PC-9 (cell line): ENCODE data around the gene FIGN. TPM values are rescaled to one million over a fixed set of nuclear protein-coding genes. Genes with fewer than 3 reads are reported as not detected.

Experiments used
- BruUV-seq: library from RNA; stranded (reverse); fragments of 400-500 nt; replicated peaks from 2 replicates; lab custom pipeline; 2021; lab: Mats Ljungman, UMichigan
- CTCF ChIA-PET: fragments of 300-600 bp; sonication (Branson Sonifier 250); formaldehyde crosslinking; loops from one replicate; lab custom pipeline; 2022; ENCODE audit warnings: antibody characterized with exemption; lab: Charles Lee
- POLR2A ChIA-PET: fragments of 300-600 bp; sonication (Branson Sonifier 250); formaldehyde crosslinking; loops from one replicate; lab custom pipeline; 2022; ENCODE audit warnings: antibody characterized with exemption; ENCODE audit not compliant: unreplicated experiment; lab: Charles Lee
- DNase-seq, 2 experiments: peaks; one replicate each; pipeline versions ENCODE4 v3.0.0 to v3.0.0-alpha.2; 2015 to 2022; ENCODE audit warnings: mixed read lengths in 1 of 2
- H2AFZ ChIP-seq: fragments of 200-600 bp; sonication (generic); 2 replicates; pipeline ENCODE4 v1.8.1; 2017; ENCODE audit warnings: antibody characterized with exemption
- H3F3A ChIP-seq: fragments of 200-600 bp; sonication (generic); 2 replicates; pipeline ENCODE4 v1.8.1; 2017; ENCODE audit warnings: antibody characterized with exemption, mild to moderate bottlenecking, low read depth; ENCODE audit not compliant: insufficient read depth
- H3K27ac ChIP-seq: fragments of 200-600 bp; sonication (generic); 2 replicates; pipeline ENCODE4 v1.6.1; 2016; ENCODE audit warnings: mixed run types
- H3K27me3 ChIP-seq: fragments of 200-600 bp; sonication (generic); 2 replicates; pipeline ENCODE4 v1.6.1; 2016; ENCODE audit warnings: low read depth, mixed run types; ENCODE audit not compliant: insufficient read depth
- H3K36me3 ChIP-seq: fragments of 200-600 bp; sonication (generic); 2 replicates; pipeline ENCODE4 v1.6.1; 2016; ENCODE audit warnings: low read depth, mixed run types
- H3K4me1 ChIP-seq: fragments of 200-600 bp; sonication (generic); replicated peaks from 2 replicates; pipeline ENCODE4 v1.6.1; 2016; ENCODE audit warnings: mixed run types; ENCODE audit not compliant: insufficient read depth
- H3K4me2 ChIP-seq: fragments of 200-600 bp; sonication (generic); 2 replicates; pipeline ENCODE4 v1.6.1; 2017; ENCODE audit warnings: mixed run types
- H3K4me3 ChIP-seq: fragments of 200-600 bp; sonication (generic); 2 replicates; pipeline ENCODE4 v1.6.1; 2016; ENCODE audit warnings: mixed run types
- H3K79me2 ChIP-seq: fragments of 200-600 bp; sonication (generic); 2 replicates; pipeline ENCODE4 v1.6.1; 2017; ENCODE audit warnings: low read depth, mixed run types
- H3K9me2 ChIP-seq: fragments of 200-600 bp; sonication (generic); 2 replicates; pipeline ENCODE4 v1.8.1; 2017; ENCODE audit warnings: mild to moderate bottlenecking; ENCODE audit not compliant: insufficient read depth
- H3K9me3 ChIP-seq: fragments of 200-600 bp; sonication (generic); 2 replicates; pipeline ENCODE4 v1.8.1; 2016; ENCODE audit warnings: low read depth; ENCODE audit not compliant: insufficient read depth
- H4K20me1 ChIP-seq: fragments of 200-600 bp; sonication (generic); 2 replicates; pipeline ENCODE4 v1.8.1; 2017; ENCODE audit not compliant: insufficient read depth
- CTCF ChIP-seq: fragments of 200-600 bp; sonication (generic); conservative IDR thresholded peaks from 2 replicates; pipeline ENCODE4 v1.6.1; 2017; ENCODE audit warnings: mixed run types, antibody characterized with exemption, mild to moderate bottlenecking, moderate library complexity
- EZH2 ChIP-seq: fragments of 200-600 bp; sonication (generic); IDR thresholded peaks from 2 replicates; pipeline ENCODE4 v1.8.0; 2017; ENCODE audit warnings: antibody characterized with exemption, low read depth
- intact Hi-C: fragments of 100-400 bp; cut with micrococcal nuclease; formaldehyde crosslinking; loops from one replicate; pipeline ENCODE4 v1.10.0; 2022; ENCODE audit not compliant: unreplicated experiment
- total RNA-seq: library from RNA; stranded (reverse); gene quantifications from 2 replicates; pipeline ENCODE4 v1.2.3, GENCODE V29; 2021

The FIGN gene
- total RNA-seq, 1 experiment from 2014 or later: 7.4 TPM

- H3K79me2 ChIP-seq: no peaks in the 10 kb centered on the region
- POLR2A ChIA-PET: no interaction called here
- intact Hi-C loops: no loop called here
- no TSS peak for BruUV-seq
- no peak overlapping the region for H3K4me2 ChIP-seq
- CTCF ChIA-PET: no interaction called here
- H3K9me3 ChIP-seq: no peaks in the 10 kb centered on the region
- H4K20me1 ChIP-seq: no peaks in the 10 kb centered on the region
- no peak overlapping the region for H3K27ac ChIP-seq
- no peaks in the 10 kb centered on the region for H3K27me3 ChIP-seq
- H3K36me3 ChIP-seq: no peaks in the 10 kb centered on the region
- no peak for DNase-seq
- TF ChIP-seq EZH2 (no peak), CTCF (no peak)
- no peaks in the 10 kb centered on the region for H3F3A ChIP-seq
- H3K9me2 ChIP-seq: no peaks in the 10 kb centered on the region
- H3K4me1 ChIP-seq: no peaks in the 10 kb centered on the region
- no peak overlapping the region for H2AFZ ChIP-seq
- H3K4me3 ChIP-seq: no peak overlapping the region
Observed at GRCh38 chr2:163716101-163716500, 19.7 kb downstream of the FIGN start.

GRCh38 chr2:163715668-163716067 is 20.1 kb downstream of the FIGN start:
- H3F3A ChIP-seq: no peaks in the 10 kb centered on the region
- no peak overlapping the region for H3K4me3 ChIP-seq
- POLR2A ChIA-PET: no interaction called here
- no peak overlapping the region for H3K4me2 ChIP-seq
- no peaks in the 10 kb centered on the region for H4K20me1 ChIP-seq
- CTCF ChIA-PET: no interaction called here
- no peaks in the 10 kb centered on the region for H3K9me2 ChIP-seq
- BruUV-seq: no TSS peak
- no peak overlapping the region for H2AFZ ChIP-seq
- no peak for DNase-seq
- no peak overlapping the region for H3K27ac ChIP-seq
- no peaks in the 10 kb centered on the region for H3K36me3 ChIP-seq
- H3K4me1 ChIP-seq: no peaks in the 10 kb centered on the region
- H3K9me3 ChIP-seq: no peaks in the 10 kb centered on the region
- no peaks in the 10 kb centered on the region for H3K79me2 ChIP-seq
- intact Hi-C loops: no loop called here
- TF ChIP-seq CTCF (no peak), EZH2 (no peak)
- no peaks in the 10 kb centered on the region for H3K27me3 ChIP-seq

GRCh38 chr2:163715199-163715598 is 20.6 kb downstream of the FIGN start:
- intact Hi-C loops: no loop called here
- H3K27ac ChIP-seq: no peak overlapping the region
- POLR2A ChIA-PET: no interaction called here

More at GRCh38 chr2:163715199-163715598, 20.6 kb downstream of the FIGN start:
- BruUV-seq: no TSS peak
- Histone ChIP-seq H3K4me3 (no peak overlapping the region), H2AFZ (no peak overlapping the region), H3K9me2 (no peaks in the 10 kb centered on the region), H4K20me1 (no peaks in the 10 kb centered on the region), H3K79me2 (no peaks in the 10 kb centered on the region), H3K4me2 (no peak overlapping the region), H3F3A (no peaks in the 10 kb centered on the region), H3K36me3 (no peaks in the 10 kb centered on the region), H3K4me1 (no peaks in the 10 kb centered on the region), H3K27me3 (no peaks in the 10 kb centered on the region), H3K9me3 (no peaks in the 10 kb centered on the region)
- DNase-seq: no peak
- no peak for TF ChIP-seq CTCF
- TF ChIP-seq EZH2: no peak
- CTCF ChIA-PET: interaction anchor here (0.6 kb wide), 1 partner anchor 274 kb away, joined by 3 read pairs; no protein-coding TSS in a partner anchor
